Measurements from ENCODE around the gene ISLR.

Gene ISLR

GRCh38 chr15:74173380-74174218 lies at the start of gene ISLR:
TSS of gene ISLR (plus strand) at chr15:74173710. CDS start at chr15:74174859, 1,149 bp downstream.
- Histone ChIP-seq H3K27ac (peak within 1 kb of the TSS; percentile 79 to 92), H3K27me3 (no peaks in the 10 kb centered on the region), H3K4me3 (peak within 1 kb of the TSS; percentile 47 to 56), H3K36me3 (peaks cover 0 to 15% (median 7%) of the 10 kb centered on the region in 3 donors), H3K9me3 (no peaks in the 10 kb centered on the region), H3K4me1 (peaks cover 3 to 79% (median 72%) of the 10 kb centered on the region in 4 donors)
- no peak for TF ChIP-seq CTCF (IDR thresholded peaks at IDR 0.05)
- peak; percentile 70 to 87 for DNase-seq
- intact Hi-C loops (cut with DNase I; ENCODE audit: low total_unique reads): no loop called here

DNA sequence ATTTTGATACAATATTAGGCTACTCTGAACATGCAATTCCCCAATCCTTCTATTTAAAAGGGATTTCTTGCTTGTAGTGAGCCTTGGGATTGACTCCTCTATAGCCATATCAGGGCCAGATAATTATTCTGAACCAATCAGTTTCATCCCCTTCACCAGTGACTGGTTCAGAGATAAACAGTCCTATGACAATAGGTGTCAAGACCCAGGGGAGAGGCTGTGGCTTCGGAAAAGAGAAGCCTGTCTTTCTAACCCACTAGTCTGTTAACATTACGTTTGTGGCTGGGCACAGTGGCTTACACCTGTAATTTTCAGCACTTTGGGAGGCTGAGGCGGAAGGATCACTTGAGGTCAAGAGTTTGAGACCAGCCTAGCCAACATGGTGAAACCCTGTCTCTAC lies 49.3 kb upstream of the ISLR start:
- Histone ChIP-seq H3K36me3 (no peaks in the 10 kb centered on the region), H3K4me3 (no peak overlapping the region), H3K27me3 (peaks cover 0 to 68% of the 10 kb centered on the region in 2 donors), H3K9me3 (no peaks in the 10 kb centered on the region), H3K4me1 (peaks cover 0 to 21% (median 16%) of the 10 kb centered on the region in 4 donors), H3K27ac (no peak overlapping the region)
- no peak for TF ChIP-seq CTCF (IDR thresholded peaks at IDR 0.05)
- intact Hi-C loops (cut with DNase I; ENCODE audit: low total_unique reads): loop anchor here (10.0 kb wide), 1 partner anchor 149 kb away; no protein-coding TSS in a partner anchor
- no peak for DNase-seq

DNA sequence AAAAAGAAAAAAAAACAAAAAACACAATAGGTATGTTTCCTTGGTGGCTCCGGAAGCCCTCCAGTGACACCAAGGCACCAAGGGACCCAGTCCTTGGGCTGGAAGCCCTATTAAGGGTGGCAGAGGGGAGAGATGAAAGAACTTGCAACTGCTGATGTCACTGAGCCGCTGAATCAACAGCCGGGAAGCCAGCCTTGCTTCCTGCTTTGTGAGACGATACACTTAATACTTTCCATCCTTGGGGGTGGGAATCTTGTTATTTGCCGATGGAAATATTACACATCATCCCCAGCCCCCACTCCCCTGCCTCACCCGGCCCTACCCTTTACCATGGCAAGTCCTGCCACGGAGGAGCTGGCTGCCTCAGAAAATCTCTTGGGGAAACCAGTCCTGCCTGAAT lies 48.8 kb upstream of the ISLR start:
- H3K27ac ChIP-seq: no peak overlapping the region
- H3K4me3 ChIP-seq: no peak overlapping the region
- TF ChIP-seq CTCF (IDR thresholded peaks at IDR 0.05): no peak
- H3K36me3 ChIP-seq: no peaks in the 10 kb centered on the region
- intact Hi-C loops (cut with DNase I; ENCODE audit: low total_unique reads): loop anchor here (5.0 to 10.0 kb wide), 4 partner anchors 77 to 198 kb away; no protein-coding TSS in a partner anchor
- peaks cover 0 to 26% (median 22%) of the 10 kb centered on the region in 4 donors for H3K4me1 ChIP-seq
- DNase-seq: no peak
- H3K27me3 ChIP-seq: peaks cover 0 to 74% of the 10 kb centered on the region in 2 donors
- H3K9me3 ChIP-seq: no peaks in the 10 kb centered on the region

- Histone ChIP-seq H3K27ac (no peak overlapping the region), H3K27me3 (peaks cover 0 to 80% of the 10 kb centered on the region in 2 donors), H3K4me3 (peak overlapping the region; percentile 33 to 37), H3K36me3 (no peaks in the 10 kb centered on the region), H3K9me3 (no peaks in the 10 kb centered on the region), H3K4me1 (peaks cover 0 to 38% (median 31%) of the 10 kb centered on the region in 4 donors)
- peak; percentile 98 to 99 for TF ChIP-seq CTCF (IDR thresholded peaks at IDR 0.05)
- peak; percentile 82 to 91 for DNase-seq
- intact Hi-C loops (cut with DNase I; ENCODE audit: low total_unique reads): loop anchor here (5.0 to 10.0 kb wide), 4 partner anchors 80 to 195 kb away; no protein-coding TSS in a partner anchor
Measured at GRCh38 chr15:74127255-74127953, 46.1 kb upstream of the ISLR start.

DNA sequence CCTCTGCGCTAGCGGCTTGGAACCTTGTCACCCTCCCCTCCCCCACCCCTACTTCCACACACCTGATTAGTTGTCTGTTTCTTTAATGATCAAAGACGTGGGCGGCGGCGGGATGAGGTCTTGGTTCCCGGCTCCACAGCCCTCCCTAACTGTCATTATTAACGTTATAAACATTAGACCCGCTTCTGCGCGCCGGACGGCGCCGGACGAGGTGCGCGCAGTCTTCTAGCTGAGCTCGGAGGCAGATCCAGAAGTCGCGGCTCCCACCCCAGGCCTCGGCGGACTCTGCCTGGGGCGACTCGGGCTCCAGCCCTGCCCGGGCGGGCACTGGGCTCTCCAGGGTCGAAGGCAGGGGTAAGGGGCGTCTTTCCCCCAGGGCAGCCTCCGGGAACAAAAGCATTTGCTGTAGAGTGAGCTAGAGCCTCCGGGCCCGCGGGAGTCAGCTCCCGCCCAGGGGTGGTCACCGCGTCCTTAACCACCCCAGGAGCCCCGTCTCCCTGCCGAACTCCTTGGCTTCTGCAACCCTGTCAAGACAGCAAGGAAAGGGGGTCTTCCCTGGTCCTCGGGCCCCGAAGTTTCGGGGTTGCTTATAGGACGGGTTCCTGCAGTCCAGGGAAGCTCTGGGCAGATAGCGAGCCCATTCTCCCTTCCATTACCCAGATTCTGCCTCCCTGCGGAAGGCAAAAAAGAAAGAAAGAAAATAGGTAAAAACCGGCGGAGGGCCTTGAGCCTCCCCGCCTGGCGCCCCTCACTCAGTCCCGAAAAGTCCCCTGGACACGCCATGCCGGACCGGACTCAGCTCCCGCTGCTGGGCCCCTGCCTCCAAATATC lies 45.3 kb upstream of the ISLR start:
- H3K4me1 ChIP-seq: peaks cover 0 to 45% (median 31%) of the 10 kb centered on the region in 4 donors
- no peak for TF ChIP-seq CTCF (IDR thresholded peaks at IDR 0.05)
- intact Hi-C loops (cut with DNase I; ENCODE audit: low total_unique reads): loop anchor here (5.0 to 10.0 kb wide), 4 partner anchors 81 to 194 kb away; no protein-coding TSS in a partner anchor
- H3K27me3 ChIP-seq: peaks cover 0 to 84% of the 10 kb centered on the region in 2 donors
- H3K36me3 ChIP-seq: no peaks in the 10 kb centered on the region
- H3K27ac ChIP-seq: no peak overlapping the region
- peak overlapping the region; percentile 33 to 37 for H3K4me3 ChIP-seq
- DNase-seq: peak in 1 of 2 donors; percentile 68
- H3K9me3 ChIP-seq: peaks cover 0 to 6% (median 2%) of the 10 kb centered on the region in 3 donors
